GM12873 (cell line): ENCODE results near the gene SMARCC2.

Experiments
- TF ChIP-seq, protein P1 (sequence below): IDR thresholded peaks from 2 replicates; pipeline ENCODE4 v1.5.1; 2012; ENCODE audit warnings: low read depth, mild to moderate bottlenecking, moderate library complexity, low read length, control low read depth; ENCODE audit not compliant: insufficient read depth; ENCODE audit errors: missing control alignments

SMARCC2 gene

DNA sequence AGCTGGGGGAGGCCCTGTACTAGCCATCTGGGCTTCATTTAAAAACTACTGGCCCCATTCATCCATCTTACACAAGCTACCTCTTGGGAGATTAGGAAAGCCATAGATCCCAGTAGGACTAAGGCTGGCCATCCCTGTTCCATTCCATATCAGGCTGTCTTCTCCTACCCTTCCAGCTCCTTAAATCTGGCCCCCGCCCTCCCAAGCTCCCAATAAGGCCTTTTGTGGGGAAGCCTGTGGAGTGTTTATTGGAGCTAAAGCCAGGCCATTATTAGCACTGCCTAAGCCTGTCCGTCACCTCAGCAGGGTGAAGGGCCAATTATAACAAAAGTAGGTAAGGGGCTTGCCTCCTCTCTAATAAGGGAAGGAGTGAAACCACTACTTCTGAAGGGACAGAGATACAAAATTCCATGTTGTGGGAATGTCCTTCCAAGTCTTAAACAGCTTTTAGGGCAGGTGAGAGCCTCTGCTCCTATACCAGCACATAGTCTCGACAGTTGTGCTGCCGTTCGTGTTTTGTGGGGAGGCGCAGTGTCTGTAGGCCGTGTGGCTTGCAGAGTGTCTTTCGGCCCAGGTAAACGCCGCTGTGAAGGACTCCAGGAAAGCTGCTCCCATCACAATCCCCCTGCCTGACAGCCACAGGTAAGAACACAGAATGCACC is 27.5 kb downstream of the SMARCC2 start:
- TF ChIP-seq, protein P1, sequence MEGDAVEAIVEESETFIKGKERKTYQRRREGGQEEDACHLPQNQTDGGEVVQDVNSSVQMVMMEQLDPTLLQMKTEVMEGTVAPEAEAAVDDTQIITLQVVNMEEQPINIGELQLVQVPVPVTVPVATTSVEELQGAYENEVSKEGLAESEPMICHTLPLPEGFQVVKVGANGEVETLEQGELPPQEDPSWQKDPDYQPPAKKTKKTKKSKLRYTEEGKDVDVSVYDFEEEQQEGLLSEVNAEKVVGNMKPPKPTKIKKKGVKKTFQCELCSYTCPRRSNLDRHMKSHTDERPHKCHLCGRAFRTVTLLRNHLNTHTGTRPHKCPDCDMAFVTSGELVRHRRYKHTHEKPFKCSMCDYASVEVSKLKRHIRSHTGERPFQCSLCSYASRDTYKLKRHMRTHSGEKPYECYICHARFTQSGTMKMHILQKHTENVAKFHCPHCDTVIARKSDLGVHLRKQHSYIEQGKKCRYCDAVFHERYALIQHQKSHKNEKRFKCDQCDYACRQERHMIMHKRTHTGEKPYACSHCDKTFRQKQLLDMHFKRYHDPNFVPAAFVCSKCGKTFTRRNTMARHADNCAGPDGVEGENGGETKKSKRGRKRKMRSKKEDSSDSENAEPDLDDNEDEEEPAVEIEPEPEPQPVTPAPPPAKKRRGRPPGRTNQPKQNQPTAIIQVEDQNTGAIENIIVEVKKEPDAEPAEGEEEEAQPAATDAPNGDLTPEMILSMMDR = no peak

- TF ChIP-seq, protein P1 = no peak
Observed at GRCh38 chr12:56160894-56161689, 28.2 kb downstream of the SMARCC2 start.

DNA sequence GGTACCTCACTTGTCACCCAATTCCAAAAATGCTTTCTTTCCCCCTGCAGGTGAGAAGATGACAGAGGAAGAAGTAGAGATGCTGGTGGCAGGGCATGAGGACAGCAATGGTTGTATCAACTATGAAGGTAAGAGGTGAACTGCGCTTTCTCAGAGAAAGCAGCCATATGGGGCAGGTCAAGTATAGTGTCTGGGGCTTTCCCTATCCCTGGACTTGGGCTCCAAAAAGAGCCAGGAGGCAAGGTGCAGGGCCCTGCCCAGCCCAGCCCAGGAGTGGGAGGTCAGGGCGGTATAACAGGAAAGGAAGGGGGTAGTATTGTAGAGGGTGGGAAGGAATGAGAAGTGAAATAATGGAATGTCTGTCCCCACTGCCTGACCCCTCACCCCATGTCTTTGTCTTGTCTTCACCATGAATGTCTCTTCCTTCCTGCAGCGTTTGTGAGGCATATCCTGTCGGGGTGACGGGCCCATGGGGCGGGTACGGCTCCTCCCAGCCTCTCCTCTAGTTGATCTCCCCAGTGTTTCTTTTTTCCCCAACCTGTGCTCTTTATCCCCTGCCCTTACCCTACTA is 29.0 kb downstream of the SMARCC2 start:
- TF ChIP-seq, protein P1 = no peak

DNA sequence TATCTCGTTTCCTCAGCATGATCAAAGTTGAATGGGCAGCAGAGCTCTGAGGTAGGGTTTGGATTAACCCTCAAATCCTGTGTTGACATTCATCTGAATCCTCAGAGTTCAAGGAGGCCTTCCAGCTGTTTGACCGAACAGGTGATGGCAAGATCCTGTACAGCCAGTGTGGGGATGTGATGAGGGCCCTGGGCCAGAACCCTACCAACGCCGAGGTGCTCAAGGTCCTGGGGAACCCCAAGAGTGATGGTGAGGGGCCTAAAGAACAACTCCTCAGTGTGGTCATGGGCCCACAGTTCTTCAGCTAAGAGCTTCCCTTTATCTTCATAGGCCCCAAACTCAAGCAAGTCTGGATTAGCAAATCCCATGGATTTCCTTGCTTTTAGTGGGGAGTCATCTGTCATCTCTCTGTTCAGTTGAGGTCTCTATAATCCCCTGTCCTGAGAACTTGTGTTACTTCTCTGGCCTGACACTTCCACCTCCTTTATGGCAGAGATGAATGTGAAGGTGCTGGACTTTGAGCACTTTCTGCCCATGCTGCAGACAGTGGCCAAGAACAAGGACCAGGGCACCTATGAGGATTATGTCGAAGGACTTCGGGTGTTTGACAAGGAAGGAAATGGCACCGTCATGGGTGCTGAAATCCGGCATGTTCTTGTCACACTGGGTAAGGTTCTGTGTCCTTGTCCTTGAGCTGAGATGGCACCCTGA is 29.6 kb downstream of the SMARCC2 start:
- TF ChIP-seq, protein P1 = no peak

DNA sequence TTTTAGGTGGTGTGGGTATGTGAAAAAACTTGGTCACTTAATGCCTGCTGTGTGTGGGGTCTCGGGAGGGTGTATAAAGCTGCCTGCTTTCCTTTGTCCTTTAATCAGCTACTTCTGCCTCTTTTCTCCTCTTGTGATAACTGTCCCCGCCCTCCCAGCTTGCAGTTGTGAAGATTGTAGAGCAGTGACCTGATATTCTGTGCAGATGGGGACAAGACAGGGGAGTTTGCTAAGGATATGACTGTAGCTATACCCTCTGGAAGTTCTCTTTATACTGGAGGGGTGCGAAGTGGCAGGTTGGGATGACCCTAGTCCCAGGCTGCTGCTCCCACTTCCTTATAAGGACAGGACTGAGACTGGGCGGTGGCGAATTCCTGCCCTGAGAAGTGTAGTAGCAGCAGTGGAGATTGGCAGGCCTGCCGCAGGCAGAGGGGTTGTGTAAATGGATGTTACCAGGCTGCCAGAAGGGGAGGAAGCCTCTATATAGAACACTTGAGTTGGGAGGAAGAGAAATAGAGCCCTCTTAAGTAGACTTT is 30.3 kb downstream of the SMARCC2 start:
- TF ChIP-seq, protein P1 = no peak

- TF ChIP-seq, protein P1 = no peak
Observed at GRCh38 chr12:56158029-56158925, 31.0 kb downstream of the SMARCC2 start, which contains the start of gene MYL6. Gene MYL6, plus strand, starts transcription at chr12:56158359. Its CDS starts 43 bp downstream, at chr12:56158402.
